Measurements from ENCODE around the gene TRIM39. TPM values are rescaled to one million over a fixed set of nuclear protein-coding genes. Genes with fewer than 3 reads are reported as not detected.

TRIM39 gene
- total RNA-seq, 1 experiment from 2014 or later, result 24.9 TPM

- TF ChIP-seq, protein P1, sequence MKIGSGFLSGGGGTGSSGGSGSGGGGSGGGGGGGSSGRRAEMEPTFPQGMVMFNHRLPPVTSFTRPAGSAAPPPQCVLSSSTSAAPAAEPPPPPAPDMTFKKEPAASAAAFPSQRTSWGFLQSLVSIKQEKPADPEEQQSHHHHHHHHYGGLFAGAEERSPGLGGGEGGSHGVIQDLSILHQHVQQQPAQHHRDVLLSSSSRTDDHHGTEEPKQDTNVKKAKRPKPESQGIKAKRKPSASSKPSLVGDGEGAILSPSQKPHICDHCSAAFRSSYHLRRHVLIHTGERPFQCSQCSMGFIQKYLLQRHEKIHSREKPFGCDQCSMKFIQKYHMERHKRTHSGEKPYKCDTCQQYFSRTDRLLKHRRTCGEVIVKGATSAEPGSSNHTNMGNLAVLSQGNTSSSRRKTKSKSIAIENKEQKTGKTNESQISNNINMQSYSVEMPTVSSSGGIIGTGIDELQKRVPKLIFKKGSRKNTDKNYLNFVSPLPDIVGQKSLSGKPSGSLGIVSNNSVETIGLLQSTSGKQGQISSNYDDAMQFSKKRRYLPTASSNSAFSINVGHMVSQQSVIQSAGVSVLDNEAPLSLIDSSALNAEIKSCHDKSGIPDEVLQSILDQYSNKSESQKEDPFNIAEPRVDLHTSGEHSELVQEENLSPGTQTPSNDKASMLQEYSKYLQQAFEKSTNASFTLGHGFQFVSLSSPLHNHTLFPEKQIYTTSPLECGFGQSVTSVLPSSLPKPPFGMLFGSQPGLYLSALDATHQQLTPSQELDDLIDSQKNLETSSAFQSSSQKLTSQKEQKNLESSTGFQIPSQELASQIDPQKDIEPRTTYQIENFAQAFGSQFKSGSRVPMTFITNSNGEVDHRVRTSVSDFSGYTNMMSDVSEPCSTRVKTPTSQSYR (CRISPR knock-in tag; IDR thresholded peaks at IDR 0.05), result no peak
- TF ChIP-seq IRF1 (CRISPR knock-in tag; IDR thresholded peaks at IDR 0.05), result no peak
- no peak for TF ChIP-seq GTF2I (CRISPR knock-in tag; conservative IDR thresholded peaks at IDR 0.05)
Observed at GRCh38 chr6:30361661-30362060, 34.9 kb downstream of the TRIM39 start (continued).

DNA sequence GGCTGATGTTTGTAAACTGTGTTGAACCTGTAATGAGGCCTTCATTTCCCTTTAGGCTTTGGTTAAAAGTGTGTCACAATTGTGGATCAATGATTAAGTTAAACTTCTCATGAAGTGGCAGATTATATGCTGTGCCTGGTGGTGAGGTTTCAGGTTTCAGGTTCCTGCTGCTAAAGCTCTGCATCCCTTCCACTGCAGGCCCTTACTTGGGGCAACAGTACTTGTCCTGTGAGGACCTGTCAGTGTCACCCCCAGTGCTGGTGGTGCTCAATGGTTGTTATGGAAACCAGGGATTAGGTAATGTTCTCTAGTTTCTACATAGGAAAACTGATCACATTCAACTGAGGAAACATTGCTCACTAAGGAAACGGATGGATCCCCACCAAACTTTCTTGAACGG, 36.7 kb downstream of the TRIM39 start:
- H3K4me1 Mint-ChIP-seq, result peaks cover 7% of the 10 kb centered on the region
- ChIA-PET CTCF (interaction anchor here (0.8 to 2.8 kb wide), 4 partner anchors 34 to 260 kb away, joined by 3 to 13 read pairs (median 4); no protein-coding TSS in a partner anchor), POLR2A (no interaction called here)
- H3K27me3 Mint-ChIP-seq (ENCODE audit: low read depth), result peaks cover 46% of the 10 kb centered on the region
- no peaks in the 10 kb centered on the region for H3K36me3 Mint-ChIP-seq
- ATAC-seq, result peak; percentile 54
- TF ChIP-seq SMAD3 (CRISPR knock-in tag; IDR thresholded peaks at IDR 0.05; ENCODE audit: borderline replicate concordance), result no peak
- TF ChIP-seq ZNF423 (CRISPR knock-in tag; IDR thresholded peaks at IDR 0.05), result no peak
- TF ChIP-seq ZNF232 (CRISPR knock-in tag; IDR thresholded peaks at IDR 0.05), result no peak
- TF ChIP-seq USF2 (CRISPR knock-in tag; IDR thresholded peaks at IDR 0.05), result no peak
- no peak for TF ChIP-seq USF1 (CRISPR knock-in tag; IDR thresholded peaks at IDR 0.05)
- TF ChIP-seq, protein P2, sequence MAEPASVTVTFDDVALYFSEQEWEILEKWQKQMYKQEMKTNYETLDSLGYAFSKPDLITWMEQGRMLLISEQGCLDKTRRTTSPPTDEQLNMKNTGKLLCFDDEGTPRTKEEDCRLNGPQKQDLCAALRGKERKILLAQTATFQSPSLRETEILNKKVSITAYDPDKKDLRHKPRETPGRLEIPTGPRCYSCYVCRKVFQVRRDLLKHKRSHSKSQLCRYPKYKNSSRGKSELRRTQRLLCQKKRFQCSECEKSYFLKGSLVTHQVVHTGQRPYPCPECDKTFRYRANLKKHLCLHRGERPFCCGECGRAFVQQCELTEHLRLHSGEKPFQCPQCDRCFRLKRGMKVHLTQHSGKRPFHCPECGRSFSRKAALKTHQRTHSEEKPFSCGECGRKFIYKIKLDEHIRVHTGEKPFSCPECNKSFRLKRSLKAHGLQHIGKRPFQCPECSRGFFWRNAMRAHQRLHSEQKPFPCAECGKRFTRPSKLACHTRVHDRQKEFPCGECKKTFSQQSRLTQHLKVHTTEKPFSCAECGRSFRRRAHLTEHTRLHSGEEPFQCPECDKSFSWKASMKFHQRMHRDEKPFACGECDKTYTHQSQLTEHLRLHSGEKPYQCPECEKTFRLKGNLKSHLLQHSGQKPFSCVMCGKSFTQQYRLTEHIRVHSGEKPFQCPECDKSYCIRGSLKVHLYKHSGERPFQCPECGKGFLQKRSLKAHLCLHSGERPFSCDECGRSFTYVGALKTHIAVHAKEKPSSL (CRISPR knock-in tag; conservative IDR thresholded peaks at IDR 0.05), result no peak
- no peak for TF ChIP-seq FOXP4 (CRISPR knock-in tag; IDR thresholded peaks at IDR 0.05)
- no peak overlapping the region for H3K27ac Mint-ChIP-seq
- DNase-seq (ENCODE audit: low spot score), result no peak
- peaks cover 8% of the 10 kb centered on the region for H3K9me3 Mint-ChIP-seq
- no peak overlapping the region for H3K4me3 Mint-ChIP-seq

- ATAC-seq (peak; percentile 79), DNase-seq (ENCODE audit: low spot score) (peak; percentile 23)
- H3K4me3 Mint-ChIP-seq, result no peak overlapping the region
- no peak overlapping the region for H3K27ac Mint-ChIP-seq
- peaks cover 17% of the 10 kb centered on the region for H3K9me3 Mint-ChIP-seq
- ChIA-PET POLR2A (no interaction called here), CTCF (interaction anchor here (2.8 kb wide), 1 partner anchor 33 kb away, joined by 13 read pairs; no protein-coding TSS in a partner anchor)
- no peaks in the 10 kb centered on the region for H3K36me3 Mint-ChIP-seq
- H3K4me1 Mint-ChIP-seq, result peaks cover 5% of the 10 kb centered on the region
- peaks cover 42% of the 10 kb centered on the region for H3K27me3 Mint-ChIP-seq (ENCODE audit: low read depth)
- no peak for TF ChIP-seq ZNF219 (CRISPR knock-in tag; IDR thresholded peaks at IDR 0.05; ENCODE audit: borderline replicate concordance)
- TF ChIP-seq ZNF263 (CRISPR knock-in tag; IDR thresholded peaks at IDR 0.05; ENCODE audit: low read depth), result no peak
- TF ChIP-seq TEAD4 (CRISPR knock-in tag; IDR thresholded peaks at IDR 0.05), result no peak
- TF ChIP-seq, protein P3, sequence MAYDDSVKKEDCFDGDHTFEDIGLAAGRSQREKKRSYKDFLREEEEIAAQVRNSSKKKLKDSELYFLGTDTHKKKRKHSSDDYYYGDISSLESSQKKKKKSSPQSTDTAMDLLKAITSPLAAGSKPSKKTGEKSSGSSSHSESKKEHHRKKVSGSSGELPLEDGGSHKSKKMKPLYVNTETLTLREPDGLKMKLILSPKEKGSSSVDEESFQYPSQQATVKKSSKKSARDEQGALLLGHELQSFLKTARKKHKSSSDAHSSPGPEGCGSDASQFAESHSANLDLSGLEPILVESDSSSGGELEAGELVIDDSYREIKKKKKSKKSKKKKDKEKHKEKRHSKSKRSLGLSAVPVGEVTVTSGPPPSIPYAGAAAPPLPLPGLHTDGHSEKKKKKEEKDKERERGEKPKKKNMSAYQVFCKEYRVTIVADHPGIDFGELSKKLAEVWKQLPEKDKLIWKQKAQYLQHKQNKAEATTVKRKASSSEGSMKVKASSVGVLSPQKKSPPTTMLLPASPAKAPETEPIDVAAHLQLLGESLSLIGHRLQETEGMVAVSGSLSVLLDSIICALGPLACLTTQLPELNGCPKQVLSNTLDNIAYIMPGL (CRISPR knock-in tag; IDR thresholded peaks at IDR 0.05), result no peak
- TF ChIP-seq, protein P4, sequence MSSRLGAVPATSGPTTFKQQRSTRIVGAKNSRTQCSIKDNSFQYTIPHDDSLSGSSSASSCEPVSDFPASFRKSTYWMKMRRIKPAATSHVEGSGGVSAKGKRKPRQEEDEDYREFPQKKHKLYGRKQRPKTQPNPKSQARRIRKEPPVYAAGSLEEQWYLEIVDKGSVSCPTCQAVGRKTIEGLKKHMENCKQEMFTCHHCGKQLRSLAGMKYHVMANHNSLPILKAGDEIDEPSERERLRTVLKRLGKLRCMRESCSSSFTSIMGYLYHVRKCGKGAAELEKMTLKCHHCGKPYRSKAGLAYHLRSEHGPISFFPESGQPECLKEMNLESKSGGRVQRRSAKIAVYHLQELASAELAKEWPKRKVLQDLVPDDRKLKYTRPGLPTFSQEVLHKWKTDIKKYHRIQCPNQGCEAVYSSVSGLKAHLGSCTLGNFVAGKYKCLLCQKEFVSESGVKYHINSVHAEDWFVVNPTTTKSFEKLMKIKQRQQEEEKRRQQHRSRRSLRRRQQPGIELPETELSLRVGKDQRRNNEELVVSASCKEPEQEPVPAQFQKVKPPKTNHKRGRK (CRISPR knock-in tag; IDR thresholded peaks at IDR 0.05; ENCODE audit: borderline replicate concordance), result no peak
- TF ChIP-seq, protein P5, sequence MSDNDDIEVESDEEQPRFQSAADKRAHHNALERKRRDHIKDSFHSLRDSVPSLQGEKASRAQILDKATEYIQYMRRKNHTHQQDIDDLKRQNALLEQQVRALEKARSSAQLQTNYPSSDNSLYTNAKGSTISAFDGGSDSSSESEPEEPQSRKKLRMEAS (CRISPR knock-in tag; IDR thresholded peaks at IDR 0.05), result no peak
- no peak for TF ChIP-seq FOXK1 (CRISPR knock-in tag; IDR thresholded peaks at IDR 0.05)
- no peak for TF ChIP-seq GABPB1 (CRISPR knock-in tag; IDR thresholded peaks at IDR 0.05)
- no peak for TF ChIP-seq SP1 (CRISPR knock-in tag; conservative IDR thresholded peaks at IDR 0.05)
- TF ChIP-seq NFE2L1 (CRISPR knock-in tag; IDR thresholded peaks at IDR 0.05), result no peak
- no peak for TF ChIP-seq MYBL2 (CRISPR knock-in tag; IDR thresholded peaks at IDR 0.05)
Observed at GRCh38 chr6:30364591-30364990, 37.9 kb downstream of the TRIM39 start.
